ENCODE measurements around the gene TMEM132A.

Gene TMEM132A

DNA sequence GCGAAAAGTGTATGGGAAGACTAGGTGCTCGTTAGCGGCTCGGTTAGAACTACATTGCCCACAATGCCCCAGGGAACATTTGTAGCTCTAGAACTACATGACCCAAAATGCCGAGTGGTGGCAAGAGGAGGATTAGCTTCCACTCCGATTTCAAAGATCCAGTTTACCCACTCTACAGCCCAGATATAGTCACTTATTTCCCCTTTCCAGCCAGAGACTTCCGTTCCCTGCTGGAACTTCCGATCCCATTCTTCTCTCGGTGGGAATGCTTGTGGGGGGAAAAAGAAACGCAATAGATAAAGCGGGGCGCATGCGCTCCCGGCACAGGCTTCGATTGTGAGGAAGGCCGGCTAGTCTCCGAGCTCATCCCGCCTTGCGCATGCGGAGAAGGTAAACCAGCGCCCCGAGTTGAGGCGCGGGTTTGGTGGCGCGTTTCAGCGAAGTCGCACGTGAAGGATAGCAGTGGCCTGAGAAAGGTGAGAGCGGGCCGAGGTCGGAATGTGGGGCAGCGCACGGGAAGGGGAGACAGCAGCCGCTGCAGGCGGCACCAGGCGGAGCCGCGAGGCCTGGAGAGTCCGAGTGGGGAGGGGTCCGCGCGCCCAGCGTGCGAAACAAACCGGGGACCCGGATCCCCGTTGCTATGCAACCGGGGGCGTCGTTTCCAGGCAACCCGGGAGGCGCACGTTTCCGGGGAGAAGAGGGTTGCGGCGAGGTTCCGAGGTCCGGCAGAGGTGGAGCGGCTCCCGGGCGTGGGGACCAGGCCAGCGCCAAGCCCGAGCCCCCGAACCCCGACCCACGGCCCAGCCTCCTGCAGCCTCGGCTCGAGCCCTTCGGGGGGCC is 10.2 kb upstream of the TMEM132A start, which contains the start of gene TMEM109:
Gene TMEM109, plus strand, starts transcription at position 366 of the 840 bp plus-strand sequence. CDS start 5,536 bp downstream, outside the sequence.
- Mint-ChIP-seq H3K27me3 (no peaks in the 10 kb centered on the region), H3K9me3 (peaks cover 18% of the 10 kb centered on the region in 2 donors), H3K4me3 (peak within 1 kb of the TSS; percentile 96 to 99), H3K27ac (peak within 1 kb of the TSS; percentile 96 to 99), H3K4me1 (peaks cover 80% of the 10 kb centered on the region)
- ATAC-seq: peak; percentile 80
- peak; percentile 87 to 90 for DNase-seq

DNA sequence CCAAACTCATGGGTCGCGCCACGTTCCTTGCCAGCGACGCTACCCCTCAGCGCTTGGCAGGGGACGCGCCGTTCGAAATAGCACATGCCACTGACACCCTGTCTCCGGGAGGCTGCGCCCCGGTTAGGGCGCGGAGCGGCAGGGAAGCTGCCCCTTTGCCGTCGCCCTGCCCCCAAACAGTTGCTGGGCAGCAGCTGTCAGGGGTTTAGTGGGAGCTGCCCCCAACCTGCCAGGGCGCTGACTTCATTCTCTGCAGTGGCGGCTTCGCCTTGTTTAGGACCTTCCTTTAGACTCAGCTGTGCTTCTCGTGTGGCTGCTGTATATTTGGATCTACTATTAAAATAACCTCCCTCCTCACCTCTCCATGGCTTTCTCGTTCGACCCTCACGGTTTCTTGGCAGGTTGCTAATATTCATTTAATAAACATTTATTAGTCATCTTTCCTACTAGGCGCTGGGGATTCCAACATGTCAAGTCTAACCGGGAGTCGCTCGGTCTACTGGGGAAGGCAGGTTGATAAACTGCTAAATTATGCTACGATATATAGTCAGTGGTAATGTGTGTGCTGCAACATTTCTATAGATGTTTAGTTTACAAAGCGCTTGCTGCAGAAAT is 9.5 kb upstream of the TMEM132A start:
- Mint-ChIP-seq H3K4me3 (peak overlapping the region; percentile 78 to 99), H3K4me1 (peaks cover 81% of the 10 kb centered on the region), H3K27me3 (no peaks in the 10 kb centered on the region), H3K27ac (peak overlapping the region; percentile 84 to 92), H3K9me3 (peaks cover 11% of the 10 kb centered on the region in 2 donors)
- DNase-seq: peak in 1 of 2 donors; percentile 46
- ATAC-seq: peak; percentile 36

DNA sequence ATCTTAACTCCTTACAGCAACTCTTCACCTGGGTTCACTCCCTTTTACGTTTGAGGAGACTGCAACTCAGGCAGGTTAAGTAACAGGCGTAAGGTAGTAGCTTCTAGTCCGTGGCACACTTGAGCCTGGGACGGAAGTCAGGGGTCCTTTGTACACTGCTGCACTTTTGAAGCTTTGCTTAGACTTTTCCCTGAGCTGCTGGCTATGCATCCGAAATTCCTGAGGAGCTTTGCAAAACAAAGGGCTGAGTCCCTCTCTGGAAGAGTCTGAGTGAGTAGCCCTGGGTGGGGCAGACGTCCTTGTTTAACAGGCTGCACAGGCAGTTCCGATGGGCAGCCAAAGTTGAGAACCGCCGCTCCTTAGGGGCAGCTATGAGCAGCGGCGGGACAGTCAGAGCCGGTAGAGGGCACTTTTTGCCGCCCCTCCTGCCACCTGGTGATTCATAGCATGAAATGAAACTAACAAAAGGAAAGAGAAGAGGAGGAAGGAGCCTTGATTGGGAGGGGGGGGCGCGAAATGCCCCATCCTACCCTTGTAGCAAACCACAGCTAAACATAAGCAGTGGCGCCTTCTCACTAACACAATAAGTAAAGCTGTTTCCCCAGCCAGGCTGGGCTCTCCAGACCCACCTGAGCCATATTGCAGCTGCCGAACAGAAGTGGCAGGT is 8.9 kb upstream of the TMEM132A start:
- H3K27ac Mint-ChIP-seq: peak overlapping the region; percentile 69 to 82
- DNase-seq: peak; percentile 75 to 84
- peaks cover 5 to 7% of the 10 kb centered on the region in 2 donors for H3K9me3 Mint-ChIP-seq
- no peaks in the 10 kb centered on the region for H3K27me3 Mint-ChIP-seq
- H3K4me3 Mint-ChIP-seq: peak overlapping the region; percentile 78 to 99
- peak; percentile 77 for ATAC-seq
- H3K4me1 Mint-ChIP-seq: peaks cover 78% of the 10 kb centered on the region

DNA sequence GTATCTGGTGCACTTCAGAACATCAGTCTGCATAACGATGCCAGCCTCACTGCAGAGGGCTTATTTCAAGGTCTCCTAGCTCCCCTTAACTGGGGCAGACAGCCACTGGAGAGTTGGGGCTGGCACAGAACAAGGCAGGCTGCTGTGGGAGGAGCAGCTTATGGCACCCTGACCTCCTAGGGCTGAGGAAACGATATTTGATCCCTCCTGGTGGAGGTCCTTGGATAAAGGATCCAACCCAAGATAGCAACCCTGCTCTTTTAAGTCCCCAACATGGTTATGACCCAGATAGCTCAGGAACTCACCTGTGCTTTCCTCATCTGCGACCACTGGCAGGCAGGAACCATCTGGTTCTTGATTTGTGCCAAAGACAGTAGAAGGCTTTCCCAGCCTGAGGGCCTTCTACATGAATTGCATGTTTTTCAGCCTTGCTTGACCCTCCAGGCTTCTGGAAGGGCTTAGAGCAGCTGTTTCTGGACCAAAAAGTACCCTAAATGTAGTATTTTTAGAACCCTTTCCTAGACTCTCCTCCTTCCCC is 7.5 kb upstream of the TMEM132A start:
- H3K4me1 Mint-ChIP-seq: peaks cover 66% of the 10 kb centered on the region
- no peak overlapping the region for H3K4me3 Mint-ChIP-seq
- no peaks in the 10 kb centered on the region for H3K27me3 Mint-ChIP-seq
- ATAC-seq: no peak
- no peak for DNase-seq
- H3K27ac Mint-ChIP-seq: no peak overlapping the region
- H3K9me3 Mint-ChIP-seq: no peaks in the 10 kb centered on the region

DNA sequence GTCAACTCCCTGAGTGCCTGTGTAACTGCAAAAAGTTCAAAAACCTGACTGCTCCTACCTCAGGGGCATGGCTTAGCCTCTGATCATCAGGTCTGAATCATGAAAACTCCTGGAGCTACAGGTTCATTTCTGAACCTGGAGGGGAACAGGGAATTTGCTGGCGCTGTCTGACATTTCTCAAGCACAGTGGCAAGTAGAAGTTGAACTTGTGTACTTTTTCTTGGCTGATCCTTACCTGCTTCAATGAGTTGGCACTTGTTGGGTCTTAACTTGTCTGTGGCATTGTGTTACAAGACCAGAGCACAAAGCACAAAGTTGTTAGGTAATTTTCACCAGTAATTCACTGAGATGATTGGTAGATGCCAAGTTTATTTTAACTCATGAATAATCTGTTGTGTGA is 7.0 kb upstream of the TMEM132A start:
- Mint-ChIP-seq H3K4me3 (peak overlapping the region in 1 of 2 donors; percentile 12), H3K27ac (no peak overlapping the region), H3K4me1 (peaks cover 60% of the 10 kb centered on the region), H3K9me3 (no peaks in the 10 kb centered on the region), H3K27me3 (no peaks in the 10 kb centered on the region)
- ATAC-seq: no peak
- no peak for DNase-seq

DNA sequence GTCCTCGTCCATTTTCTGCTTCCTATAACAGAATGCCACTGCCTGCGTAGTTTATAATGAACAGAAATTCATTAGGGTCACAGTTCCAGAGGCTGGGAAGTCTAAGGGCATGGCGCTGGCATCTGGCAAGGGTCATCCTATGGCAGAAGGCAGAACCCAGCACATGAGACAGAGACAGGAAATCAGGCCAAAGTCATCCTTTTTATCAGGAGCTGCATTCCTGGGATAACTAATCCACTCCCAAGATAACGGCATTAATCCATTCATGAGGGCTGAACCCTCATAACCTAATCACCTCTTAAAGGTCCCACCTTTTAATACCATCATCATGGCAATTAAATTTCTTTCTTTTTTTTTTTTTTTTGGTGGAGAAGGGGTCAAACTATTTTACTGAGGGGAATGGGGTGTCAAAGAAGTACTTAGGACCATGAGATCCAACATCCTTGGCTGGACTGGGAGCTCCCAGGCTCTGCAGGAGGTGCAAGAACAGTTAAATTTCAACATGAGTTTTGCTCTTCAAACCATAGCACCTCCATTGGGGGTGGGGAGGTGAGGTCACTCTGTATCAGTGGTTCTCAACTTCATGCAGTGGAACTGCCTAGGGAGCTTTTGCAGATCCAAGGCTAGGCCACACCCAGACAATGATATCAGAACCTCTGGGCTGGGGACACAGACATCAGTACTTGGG is 5.9 kb upstream of the TMEM132A start:
- ATAC-seq (no peak), DNase-seq (no peak)
- H3K27ac Mint-ChIP-seq: no peak overlapping the region
- no peaks in the 10 kb centered on the region for H3K9me3 Mint-ChIP-seq
- H3K4me1 Mint-ChIP-seq: peaks cover 49% of the 10 kb centered on the region
- H3K4me3 Mint-ChIP-seq: no peak overlapping the region
- H3K27me3 Mint-ChIP-seq: no peaks in the 10 kb centered on the region

DNA sequence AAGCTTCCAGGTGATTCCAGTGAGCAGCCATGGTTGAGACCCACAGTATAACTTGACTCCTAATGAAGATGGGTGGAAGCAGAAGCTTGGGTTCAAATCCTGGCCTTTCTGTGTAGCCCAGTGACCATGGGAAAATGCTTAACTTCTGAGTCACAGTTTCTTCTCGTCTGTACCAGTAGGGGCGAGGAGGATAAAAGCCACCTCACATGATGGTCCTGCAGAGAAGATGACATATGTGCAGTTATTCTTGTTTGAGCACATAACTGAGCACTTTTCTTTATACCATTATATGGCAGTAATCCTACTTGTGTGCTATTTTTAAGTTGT is 5.4 kb upstream of the TMEM132A start:
- Mint-ChIP-seq H3K4me1 (peaks cover 45% of the 10 kb centered on the region), H3K9me3 (no peaks in the 10 kb centered on the region), H3K27me3 (no peaks in the 10 kb centered on the region), H3K4me3 (no peak overlapping the region), H3K27ac (no peak overlapping the region)
- no peak for DNase-seq
- ATAC-seq: no peak

DNA sequence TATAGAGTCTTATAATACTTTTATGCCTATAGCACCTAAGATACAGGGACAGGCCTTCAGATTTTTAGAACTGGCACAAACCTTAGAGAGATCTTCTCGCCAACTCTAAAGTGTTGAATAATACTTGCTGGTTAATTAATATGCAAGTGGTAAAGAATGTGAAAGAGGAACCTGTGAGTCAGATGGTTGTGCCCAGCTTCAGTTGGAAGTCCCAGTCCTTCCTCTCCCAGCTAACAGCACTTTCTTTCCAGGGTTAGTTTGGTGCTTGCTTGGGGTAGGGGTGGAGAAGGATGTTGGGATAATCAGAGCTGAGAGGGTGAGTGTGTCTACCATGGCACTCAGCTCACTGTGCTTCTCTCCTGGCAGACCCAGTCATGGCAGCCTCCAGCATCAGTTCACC is 4.9 kb upstream of the TMEM132A start:
- no peaks in the 10 kb centered on the region for H3K9me3 Mint-ChIP-seq
- ATAC-seq (no peak), DNase-seq (no peak)
- peaks cover 46% of the 10 kb centered on the region for H3K4me1 Mint-ChIP-seq
- no peak overlapping the region for H3K4me3 Mint-ChIP-seq
- no peaks in the 10 kb centered on the region for H3K27me3 Mint-ChIP-seq
- H3K27ac Mint-ChIP-seq: peak overlapping the region in 1 of 2 donors; percentile 48

DNA sequence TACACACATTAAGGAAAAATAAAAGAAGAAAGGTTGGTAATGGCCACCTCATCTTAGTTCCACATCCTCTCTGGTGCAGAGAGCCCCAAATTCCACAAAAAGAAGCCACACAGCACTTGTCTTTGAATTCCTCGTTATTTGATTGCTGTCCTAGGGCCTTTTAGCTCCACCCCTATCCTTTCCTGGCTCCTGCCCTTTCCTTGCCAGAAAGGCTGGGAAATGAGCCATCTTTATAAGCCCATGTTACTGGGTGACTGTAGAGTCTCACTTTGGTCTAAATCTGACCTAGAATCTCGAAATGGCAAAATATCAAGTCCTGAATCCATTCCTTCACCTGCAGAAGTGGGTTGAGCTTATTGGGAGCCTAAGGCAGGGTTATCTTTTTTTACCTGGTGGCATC is 4.3 kb upstream of the TMEM132A start:
- H3K9me3 Mint-ChIP-seq: no peaks in the 10 kb centered on the region

DNA sequence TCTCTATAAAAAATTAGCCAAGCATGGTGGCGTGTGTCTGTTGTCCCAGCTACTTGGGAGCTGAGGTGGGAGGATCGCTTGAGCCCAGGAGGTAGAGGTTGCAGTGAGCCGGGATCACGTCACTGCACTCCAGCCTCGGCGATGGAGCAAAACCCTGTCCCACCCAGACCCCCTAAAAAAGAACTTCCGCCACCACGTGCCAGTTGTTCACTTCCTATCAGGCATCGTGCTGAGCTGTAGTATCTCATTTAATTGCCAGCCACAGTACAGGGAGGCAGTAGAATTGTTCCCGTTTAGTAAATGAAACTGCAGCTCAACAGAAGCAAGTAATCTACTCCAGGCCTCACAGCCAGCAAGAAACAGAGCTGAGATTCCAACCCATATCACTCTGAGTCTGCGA is 3.0 kb upstream of the TMEM132A start:
- H3K27ac Mint-ChIP-seq: no peak overlapping the region
- DNase-seq (no peak), ATAC-seq (no peak)
- H3K4me1 Mint-ChIP-seq: peaks cover 51% of the 10 kb centered on the region
- H3K27me3 Mint-ChIP-seq: peaks cover 15% of the 10 kb centered on the region
- no peaks in the 10 kb centered on the region for H3K9me3 Mint-ChIP-seq
- H3K4me3 Mint-ChIP-seq: no peak overlapping the region

More for the DNA sequence above, 4.3 kb upstream of the TMEM132A start:
- DNase-seq: no peak
- H3K4me1 Mint-ChIP-seq: peaks cover 50% of the 10 kb centered on the region
- peaks cover 2% of the 10 kb centered on the region for H3K27me3 Mint-ChIP-seq
- no peak for ATAC-seq
- no peak overlapping the region for H3K4me3 Mint-ChIP-seq
- H3K27ac Mint-ChIP-seq: no peak overlapping the region

DNA sequence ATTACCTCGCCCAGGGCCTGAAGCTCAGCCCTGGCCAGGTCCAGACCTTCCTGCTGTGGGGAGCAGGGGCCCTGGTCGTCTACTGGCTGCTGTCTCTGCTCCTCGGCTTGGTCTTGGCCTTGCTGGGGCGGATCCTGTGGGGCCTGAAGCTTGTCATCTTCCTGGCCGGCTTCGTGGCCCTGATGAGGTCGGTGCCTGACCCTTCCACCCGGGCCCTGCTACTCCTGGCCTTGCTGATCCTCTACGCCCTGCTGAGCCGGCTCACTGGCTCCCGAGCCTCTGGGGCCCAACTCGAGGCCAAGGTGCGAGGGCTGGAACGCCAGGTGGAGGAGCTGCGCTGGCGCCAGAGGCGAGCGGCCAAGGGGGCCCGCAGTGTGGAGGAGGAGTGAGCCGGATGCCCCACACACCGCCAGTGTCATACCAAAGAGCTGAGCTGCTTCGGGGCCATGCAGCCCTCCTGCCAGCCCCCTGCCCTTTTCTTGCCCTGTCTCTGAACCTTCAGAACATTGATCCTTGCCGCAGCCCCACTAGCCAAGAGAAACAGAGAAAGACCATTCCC is 2.4 kb upstream of the TMEM132A start:
- H3K4me1 Mint-ChIP-seq: peaks cover 45% of the 10 kb centered on the region
- peaks cover 21% of the 10 kb centered on the region for H3K27me3 Mint-ChIP-seq
- ATAC-seq (no peak), DNase-seq (no peak)
- H3K4me3 Mint-ChIP-seq: no peak overlapping the region
- H3K9me3 Mint-ChIP-seq: no peaks in the 10 kb centered on the region
- H3K27ac Mint-ChIP-seq: no peak overlapping the region

DNA sequence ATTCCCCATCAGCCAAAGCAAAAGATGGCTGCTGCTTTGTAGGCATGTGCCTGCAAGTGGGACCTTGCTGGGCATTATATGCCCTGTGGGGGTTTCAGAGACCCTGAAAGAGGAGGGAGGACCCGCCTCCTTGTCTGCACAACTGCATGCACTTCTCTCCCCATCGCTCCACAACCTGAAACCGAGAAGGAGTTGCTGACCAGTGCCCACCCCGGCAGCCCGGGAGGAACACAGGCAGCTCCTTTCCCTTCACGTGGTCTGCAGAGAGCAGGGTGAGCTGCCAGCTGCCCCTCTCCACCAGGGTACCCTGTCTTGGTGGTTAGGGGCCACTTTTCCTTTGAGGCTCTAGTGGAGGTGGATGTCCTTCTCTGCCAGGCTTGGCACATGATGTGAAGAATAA is 1.4 kb upstream of the TMEM132A start:
- no peak overlapping the region for H3K4me3 Mint-ChIP-seq
- no peak for ATAC-seq
- H3K4me1 Mint-ChIP-seq: peaks cover 39% of the 10 kb centered on the region
- H3K9me3 Mint-ChIP-seq: no peaks in the 10 kb centered on the region
- peaks cover 30% of the 10 kb centered on the region for H3K27me3 Mint-ChIP-seq
- H3K27ac Mint-ChIP-seq: no peak overlapping the region
- DNase-seq: no peak

DNA sequence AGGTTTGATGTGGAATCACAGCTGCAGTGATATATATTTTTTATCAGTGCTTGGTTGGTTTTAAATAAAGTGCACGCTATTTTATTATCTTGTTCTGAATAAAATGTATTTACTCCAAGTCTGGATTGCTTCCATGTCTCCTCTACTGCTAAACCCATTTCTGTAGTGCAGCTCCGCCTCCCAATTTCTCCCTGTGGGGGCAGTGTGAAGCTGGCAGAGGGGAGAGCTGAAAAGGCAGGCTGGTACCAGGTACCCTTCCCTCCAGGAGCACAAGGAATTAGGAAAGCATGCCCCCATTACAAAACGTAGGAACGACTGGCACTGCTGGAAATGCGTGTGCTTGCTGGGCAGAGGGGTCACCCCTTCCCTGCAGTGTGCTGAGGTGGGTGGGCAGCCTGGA is 934 bp upstream of the TMEM132A start:
- DNase-seq (no peak), ATAC-seq (no peak)
- no peak overlapping the region for H3K27ac Mint-ChIP-seq
- H3K4me3 Mint-ChIP-seq: peak overlapping the region in 1 of 2 donors; percentile 38
- peaks cover 38% of the 10 kb centered on the region for H3K4me1 Mint-ChIP-seq
- no peaks in the 10 kb centered on the region for H3K9me3 Mint-ChIP-seq
- H3K27me3 Mint-ChIP-seq: peaks cover 30% of the 10 kb centered on the region

DNA sequence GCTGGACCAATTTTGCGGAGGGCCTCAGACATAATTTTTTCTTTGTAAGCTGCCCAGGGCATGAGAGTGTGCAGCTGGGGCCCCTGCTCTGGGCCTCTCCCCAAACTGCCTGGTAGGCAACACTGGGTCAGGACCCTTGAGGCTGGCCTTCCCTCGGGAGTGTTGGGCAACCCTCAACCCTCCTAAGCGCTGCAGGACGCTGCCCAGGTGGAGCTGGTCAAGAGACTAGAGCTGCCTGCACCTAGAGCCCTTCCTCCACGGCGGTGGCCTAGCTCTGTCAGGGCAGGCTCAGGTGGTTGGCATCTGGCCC is 505 bp upstream of the TMEM132A start:
- no peak for DNase-seq
- Mint-ChIP-seq H3K4me1 (peaks cover 33% of the 10 kb centered on the region), H3K27me3 (peaks cover 30% of the 10 kb centered on the region), H3K4me3 (peak overlapping the region; percentile 43 to 73), H3K9me3 (no peaks in the 10 kb centered on the region), H3K27ac (no peak overlapping the region)
- peak; percentile 4 for ATAC-seq

Measured in stimulated activated naive CD8-positive, alpha-beta T cell treated with anti-CD3 and anti-CD28 coated beads, Interleukin-15, amount 100 ng/mL, for 72 hours (primary cell).